Measurements from ENCODE around the gene CDC6.

CDC6 gene

DNA sequence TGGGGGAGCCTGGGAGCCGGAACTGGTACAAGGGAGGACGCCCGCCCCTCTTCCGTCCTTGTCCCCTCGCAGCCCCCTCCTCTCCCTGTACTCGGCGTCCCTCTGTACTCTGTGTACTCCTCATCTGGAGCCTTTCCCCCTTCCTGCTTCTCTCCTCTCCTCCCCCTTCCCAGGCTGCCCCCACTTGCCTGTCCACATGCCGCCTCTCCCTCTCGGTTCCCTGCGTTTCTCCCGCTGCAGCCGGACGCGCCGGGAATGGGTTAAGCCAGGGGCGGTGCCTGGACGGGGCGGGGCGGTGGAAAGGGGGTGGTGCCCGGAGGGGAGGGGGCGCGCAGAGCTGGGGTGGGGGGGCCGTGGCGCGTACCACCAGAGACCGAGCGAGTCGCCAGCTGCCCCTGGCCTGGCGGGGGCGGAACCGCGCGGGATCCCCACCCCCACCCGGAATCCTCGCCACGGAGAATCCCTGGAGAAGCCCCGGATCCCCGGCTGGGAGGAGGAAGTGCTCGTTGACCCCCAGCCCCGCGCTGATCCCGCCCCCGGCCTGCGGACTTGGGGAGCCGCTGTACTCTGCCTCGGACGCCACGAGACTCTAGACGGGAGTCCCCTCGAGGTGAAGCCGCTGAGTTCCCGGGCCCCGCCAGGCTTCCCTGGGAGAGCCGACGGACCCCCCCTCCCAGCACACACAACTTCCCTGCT is 54.3 kb downstream of the CDC6 start:
- no peak for FAIRE-seq

DNA sequence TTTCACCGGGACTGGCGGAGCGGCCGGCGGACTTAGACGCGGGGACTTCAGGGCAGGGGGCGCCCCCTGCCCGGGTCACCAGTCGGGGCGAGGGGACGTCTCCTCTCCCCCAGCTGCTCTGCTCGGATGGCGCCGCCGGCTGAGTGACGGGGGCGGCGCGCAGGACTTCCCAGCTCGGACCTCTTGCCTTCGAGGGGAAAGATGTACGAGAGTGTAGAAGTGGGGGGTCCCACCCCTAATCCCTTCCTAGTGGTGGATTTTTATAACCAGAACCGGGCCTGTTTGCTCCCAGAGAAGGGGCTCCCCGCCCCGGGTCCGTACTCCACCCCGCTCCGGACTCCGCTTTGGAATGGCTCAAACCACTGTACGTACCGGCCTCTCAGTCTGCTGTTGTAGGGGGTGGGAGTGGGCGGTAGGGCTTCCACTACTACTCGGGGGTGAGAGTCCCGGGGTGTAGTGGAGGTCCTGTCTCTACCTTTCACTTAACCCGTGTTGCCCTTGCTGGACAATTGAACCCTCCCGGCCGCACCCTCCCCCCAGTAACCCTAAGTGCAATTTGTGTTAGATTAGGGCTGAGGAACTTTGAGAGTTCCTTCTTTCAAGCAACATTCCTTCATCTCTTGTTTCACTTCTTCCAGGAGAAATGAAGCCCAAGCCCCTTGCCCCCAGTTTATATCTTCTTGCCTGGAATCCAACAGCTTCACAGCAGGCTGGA is 55.0 kb downstream of the CDC6 start:
- FAIRE-seq = no peak

DNA sequence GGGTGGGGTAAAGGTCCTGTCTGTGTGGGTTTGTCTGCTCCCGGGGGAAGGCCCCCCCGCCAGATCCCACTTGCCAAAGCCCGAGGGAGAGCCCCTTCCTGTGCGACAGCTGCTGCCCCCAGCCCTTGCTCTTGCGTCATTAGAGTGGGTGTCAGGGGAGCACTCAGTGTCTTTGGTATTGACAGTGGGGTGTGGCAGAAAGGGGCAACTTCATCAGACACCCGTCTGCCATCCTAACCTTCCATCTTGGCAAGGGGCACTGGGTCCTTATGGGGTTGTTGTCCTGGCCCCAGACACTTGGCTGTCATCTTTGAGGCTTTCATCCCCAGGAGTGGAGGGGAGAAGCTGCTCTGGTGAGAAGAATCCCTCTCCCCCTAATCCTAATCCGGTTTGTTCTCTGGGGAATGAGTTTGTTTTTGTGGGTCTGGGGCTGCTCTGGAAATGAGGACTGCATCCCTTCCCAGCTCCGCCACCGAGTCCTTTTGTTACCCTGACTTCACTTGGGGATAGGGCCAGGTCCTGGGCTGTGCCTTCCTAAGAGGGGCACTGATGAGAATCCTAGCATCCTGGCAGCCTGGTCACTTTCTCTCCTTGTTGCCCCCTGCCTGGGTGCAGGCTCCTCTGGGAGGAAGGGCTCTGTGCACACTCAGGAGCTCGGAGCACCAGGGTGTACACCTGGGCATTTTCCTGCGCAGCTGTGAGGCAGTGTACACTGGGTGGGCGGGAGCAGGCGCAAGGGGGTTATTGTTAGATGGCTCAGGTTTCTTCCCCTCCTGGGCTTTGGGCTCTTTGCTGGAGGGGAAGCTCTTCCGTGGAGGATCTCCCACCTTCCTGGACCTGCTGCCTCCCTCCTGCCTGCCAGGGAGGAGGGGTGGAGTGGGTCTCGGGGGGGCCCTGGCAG is 55.8 kb downstream of the CDC6 start:
- FAIRE-seq = no peak

DNA sequence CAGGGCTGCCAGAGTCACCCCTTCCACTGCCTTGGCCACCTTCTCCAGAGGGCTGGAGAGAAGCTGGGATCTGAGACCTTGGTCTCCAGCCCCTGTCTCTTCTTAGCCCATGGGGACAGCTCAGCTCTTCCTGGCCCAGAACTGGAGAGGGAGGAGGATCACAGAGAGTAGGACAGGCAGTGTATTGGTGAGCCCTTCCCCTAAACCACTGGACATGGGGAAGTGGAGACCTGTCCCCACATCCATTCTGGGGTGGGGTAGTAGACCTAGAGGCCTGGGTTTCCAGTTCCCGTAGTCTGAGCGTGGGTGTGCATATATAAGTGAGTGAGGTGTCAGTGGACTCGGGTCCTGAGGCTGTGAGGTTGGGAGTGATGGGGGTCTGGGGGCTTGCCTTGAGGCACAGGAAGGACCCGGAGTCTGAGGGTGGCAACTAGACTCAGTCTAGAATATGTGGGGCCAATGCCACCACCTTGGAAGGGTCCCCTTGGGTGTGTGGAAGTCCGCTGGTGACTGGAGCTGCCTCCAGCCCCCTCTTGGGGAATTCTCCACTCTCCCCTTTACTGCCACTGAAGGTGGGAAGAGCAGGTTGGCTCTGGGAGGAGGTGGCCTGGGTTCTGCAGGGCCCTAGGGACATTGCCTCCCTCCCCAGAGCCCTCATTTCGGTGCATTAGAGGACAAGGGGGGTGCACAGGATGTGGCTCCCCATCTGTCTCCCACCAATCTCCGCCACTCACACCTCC is 56.9 kb downstream of the CDC6 start:
- FAIRE-seq = no peak

DNA sequence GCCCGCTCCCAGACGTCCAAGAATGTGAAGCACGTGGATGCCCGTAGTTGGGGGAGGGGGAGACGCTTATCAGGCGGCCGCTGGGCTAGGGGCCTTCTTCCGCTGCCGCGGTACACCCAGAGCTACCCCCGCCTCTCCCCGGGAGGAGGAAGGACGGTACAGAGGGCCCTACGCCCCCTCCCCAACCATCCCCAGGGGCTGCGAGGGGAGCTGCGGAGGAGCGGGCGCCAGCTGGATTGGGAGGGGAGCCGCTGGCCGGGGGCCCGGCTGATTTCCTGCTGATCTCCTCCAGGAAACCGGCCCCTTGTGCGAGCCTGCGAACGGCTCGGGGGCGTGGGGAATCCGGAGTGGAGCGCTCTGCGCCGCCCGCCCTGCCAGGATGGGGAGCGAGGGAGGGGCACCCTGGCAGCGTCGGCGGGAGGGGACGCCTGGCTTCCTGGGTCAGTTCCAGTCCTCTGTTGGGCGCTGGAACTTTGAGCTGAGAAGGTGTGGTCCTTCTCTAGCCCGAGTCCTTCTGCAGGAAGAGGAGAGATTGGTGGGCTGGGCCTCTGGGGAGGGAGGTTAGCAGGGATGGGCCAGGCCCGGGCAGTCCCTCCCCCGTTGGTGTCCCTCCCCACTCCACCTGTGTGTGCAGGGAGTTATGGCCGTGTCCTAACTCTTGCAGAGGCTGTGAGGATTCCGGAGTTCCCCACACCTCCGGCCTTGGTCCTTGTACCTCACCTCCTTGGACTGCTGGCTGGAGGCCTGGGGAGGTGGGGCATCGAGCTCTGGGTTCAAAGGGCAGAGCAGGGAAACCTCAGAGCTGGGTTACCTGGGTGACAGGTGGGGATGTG is 57.7 kb downstream of the CDC6 start:
- no peak for FAIRE-seq

DNA sequence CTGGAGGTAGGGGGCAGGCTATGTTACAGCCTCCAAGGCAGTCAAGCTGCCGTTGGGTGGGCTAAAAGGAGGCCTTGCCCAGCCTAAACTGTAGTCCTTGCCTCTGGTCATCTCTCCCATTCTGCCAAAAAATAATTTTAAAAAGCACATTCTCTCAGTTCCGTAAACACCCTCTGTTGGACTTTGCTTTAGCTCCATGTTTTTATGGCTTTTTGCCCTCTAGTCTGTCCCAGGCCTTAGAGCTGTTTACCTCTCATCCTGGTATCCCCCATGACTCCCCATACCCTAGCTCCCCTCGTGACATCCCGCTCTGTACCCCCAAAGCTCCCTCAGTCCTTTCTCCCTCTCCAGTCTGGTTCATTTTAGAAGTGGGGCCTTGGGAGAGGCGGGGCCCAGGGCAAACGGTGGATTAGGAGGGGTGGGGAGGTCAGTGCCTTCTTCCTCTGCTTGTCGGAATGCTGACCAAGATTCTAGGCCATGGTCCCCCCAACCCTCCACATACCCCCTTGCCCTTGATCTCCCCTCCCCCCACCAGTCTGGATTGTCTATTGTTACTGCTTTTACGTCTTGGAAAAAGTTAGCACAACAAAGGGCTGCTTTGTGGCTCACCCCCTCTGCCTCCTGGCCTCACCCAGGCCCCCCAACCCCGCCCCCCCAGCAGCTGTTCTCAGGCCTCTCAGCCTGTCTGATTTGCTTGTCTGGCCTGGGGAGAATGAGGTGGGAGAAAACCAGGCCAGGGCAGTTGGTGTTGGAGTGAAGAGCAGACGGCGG is 58.5 kb downstream of the CDC6 start:
- FAIRE-seq = no peak

DNA sequence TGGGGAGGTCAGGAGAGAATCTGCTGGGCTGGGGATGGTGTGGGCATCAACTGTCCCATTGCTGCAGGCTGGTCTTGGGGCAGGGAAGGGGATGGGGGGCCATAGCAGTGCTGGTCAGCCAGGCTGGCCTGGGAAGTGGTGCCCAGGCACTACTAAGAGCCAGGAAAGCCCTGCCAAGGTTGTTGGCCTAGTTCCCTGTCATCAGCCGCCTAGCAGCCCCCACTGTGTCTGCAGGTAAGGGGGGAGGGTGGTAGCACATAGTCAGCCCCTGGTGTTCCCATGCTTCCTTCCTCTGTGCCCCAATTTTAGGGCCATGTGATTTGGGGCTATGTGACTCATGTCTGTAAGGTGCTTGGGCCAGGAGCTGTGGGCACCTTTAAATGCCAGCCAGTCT is 59.1 kb downstream of the CDC6 start:
- no peak for FAIRE-seq

DNA sequence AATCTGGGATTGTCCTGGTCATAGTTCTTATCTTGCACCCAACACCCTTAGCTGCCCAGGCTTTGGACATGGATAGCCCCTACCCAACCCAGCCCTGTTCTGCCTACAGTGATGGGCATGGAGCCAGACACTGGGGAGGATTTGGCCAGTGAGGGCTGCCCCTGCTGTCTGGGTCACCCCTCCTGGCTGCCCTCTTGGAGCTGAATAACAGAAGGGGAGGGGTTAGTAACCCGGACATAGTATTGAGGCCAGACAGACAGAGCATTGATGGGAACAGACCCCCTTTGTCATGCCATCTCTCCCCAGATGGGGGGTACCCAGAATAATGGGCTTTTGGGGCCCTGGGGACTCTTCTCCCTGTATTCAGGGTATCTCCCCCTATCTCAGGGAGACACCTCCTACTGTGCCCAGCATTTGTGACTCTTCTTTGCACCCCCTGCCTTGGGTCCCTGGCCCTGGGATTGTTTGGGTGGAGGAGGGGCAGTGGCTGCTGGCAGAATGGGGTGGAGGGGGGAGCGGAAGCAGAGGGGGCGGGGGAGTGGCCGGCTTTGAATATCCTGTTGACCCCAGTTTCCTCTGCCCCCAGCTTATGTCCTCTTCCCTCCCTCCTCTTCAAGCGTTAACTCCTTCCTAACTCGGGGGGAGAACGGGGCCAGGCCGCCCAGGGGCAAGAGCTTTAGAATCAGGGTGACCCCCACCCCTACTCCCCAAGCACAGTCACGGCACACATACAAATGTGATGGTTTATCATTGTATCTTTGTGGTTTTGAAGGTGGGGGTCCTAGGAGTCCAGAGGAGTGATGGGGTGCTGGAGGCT is 59.8 kb downstream of the CDC6 start:
- FAIRE-seq = no peak

DNA sequence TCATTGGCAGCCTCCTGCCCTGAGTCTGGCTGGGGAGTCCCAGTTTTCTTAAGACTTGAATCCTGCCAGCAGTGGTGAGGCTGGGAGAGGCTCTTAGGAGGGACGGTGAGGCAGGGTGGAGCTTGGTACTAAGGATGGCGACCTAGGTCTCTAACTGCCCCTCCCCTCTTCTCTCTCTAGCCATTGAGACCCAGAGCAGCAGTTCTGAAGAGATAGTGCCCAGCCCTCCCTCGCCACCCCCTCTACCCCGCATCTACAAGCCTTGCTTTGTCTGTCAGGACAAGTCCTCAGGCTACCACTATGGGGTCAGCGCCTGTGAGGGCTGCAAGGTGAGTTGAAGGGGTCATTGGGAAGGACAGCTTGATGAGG is 60.4 kb downstream of the CDC6 start:
- FAIRE-seq = no peak

DNA sequence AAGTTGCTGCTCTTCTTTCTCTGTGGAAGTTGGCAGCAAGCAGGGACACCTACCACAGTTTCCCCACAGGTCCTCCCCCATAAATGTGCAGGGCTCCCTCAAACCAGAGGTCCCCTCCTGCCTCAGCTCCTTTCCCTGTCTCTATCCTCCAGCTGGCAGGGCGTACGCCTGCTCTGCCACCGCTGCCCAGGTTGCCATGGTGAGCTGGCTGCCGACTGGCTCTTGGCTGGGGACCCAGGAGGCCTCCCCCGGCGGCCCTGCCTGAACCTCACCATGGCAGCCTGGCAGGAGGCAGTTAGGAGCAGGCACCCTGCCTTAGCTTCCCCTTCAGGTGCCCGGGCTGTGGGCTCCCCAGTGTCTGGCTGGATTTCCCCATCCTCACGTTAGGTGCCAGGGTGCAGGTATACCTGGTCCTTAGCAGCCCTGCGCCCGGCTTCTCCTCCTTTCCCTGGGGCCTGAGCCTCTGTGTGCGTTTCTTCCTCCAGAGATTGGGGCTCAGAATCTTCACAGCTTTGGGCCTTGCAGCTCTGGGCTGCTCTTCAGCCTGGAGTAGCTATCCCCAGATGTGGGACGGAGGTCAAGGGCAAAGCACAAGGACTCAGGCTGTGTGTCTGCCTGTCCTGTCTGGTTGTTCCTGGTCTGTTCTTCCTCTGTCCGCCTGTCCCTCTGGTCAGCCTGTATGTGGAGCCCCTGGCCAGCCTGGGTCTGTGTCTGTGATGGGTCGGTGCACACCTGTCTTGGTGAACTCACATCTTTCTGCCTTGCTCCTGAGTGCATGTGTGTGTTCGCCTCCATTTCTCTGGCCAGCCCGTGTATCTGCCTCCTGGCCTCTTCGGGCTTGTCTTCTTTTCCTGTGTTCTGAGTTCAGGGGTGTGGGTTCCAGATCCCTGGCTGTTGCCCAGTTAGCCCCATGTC is 61.1 kb downstream of the CDC6 start:
- FAIRE-seq = no peak

DNA sequence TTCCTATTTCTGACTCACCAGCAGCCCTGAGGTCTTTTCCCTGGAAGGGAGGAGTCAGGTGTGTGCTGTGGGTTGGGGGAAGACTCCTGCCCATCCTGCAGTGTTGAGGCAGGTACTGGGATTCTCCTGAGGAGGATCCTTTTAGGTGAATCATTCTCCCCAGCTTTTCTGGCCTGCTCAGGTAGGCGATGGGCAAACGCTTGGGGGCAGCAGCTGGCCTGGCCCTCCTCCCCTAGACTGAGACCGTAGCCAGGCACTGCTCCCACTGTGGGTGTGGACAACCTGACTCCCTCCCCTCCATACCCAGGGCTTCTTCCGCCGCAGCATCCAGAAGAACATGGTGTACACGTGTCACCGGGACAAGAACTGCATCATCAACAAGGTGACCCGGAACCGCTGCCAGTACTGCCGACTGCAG is 61.8 kb downstream of the CDC6 start:
- FAIRE-seq = no peak

DNA sequence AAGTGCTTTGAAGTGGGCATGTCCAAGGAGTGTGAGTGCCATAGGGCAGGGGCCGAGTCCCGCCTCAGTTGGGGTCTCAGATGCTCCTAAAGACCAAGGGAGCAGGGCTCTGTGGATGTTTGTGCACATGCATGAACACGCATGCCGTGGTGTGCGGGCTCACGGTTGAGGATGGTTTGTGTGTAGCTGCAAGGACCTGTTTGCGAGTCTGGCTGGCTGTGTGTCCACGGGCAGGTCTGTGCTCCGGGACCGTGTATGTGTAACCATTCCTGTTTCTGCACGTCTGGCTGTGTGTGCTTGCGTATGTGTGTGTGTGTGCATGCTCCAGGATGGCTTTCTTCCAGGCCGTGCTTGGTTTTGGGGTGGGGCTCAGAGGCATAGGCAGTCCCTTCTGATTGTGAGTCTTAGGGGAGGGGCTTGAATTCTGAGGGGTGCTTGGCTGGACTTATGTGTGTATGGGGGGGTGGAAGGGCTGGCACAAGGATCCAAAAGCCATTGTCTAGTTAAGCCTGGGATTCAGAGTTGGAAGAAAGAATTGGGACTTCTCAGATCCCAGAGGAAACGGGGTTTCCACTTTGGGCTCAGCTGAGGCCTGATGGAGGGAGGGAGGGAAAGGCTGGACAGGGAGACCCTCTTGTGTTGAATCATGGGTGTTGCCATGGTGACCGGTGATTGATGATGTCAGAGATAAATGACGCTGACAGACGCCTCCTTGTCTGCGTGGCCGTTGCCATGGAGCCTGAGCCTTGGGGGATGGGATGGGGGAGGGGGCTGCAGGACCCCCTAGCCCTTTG is 62.4 kb downstream of the CDC6 start:
- no peak for FAIRE-seq

DNA sequence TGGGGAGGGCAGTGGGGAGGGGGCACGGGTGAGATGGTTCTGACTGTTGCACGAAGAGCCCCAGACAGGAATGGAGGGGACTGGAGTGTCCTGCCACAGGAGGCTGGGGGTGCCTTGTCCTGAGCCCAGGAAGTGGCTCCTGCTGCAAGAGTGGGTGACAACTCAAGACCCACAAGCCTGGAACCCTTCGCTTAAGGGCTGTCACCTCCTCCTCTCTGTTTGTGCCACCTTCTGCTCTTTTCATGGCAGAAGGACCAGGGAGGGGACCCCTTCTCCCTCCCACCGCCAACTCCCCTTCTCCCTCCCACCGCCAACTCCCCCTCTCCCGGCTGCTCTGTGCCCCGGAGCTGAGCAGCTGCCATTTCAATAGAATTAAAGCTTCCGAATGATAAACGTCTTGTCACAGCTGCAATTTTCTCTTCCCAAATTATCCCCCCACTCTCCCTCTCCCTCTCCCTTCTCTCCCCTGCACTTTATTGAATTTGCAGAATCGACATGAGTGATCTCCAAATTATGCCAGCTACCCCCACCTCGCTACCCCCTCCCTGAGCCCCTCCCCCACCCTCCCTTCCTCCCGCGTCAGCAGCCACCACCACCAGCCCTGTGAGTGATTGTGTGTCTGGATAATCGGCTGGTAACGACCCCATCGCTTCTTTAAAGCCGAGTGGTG is 63.1 kb downstream of the CDC6 start:
- no peak for FAIRE-seq

DNA sequence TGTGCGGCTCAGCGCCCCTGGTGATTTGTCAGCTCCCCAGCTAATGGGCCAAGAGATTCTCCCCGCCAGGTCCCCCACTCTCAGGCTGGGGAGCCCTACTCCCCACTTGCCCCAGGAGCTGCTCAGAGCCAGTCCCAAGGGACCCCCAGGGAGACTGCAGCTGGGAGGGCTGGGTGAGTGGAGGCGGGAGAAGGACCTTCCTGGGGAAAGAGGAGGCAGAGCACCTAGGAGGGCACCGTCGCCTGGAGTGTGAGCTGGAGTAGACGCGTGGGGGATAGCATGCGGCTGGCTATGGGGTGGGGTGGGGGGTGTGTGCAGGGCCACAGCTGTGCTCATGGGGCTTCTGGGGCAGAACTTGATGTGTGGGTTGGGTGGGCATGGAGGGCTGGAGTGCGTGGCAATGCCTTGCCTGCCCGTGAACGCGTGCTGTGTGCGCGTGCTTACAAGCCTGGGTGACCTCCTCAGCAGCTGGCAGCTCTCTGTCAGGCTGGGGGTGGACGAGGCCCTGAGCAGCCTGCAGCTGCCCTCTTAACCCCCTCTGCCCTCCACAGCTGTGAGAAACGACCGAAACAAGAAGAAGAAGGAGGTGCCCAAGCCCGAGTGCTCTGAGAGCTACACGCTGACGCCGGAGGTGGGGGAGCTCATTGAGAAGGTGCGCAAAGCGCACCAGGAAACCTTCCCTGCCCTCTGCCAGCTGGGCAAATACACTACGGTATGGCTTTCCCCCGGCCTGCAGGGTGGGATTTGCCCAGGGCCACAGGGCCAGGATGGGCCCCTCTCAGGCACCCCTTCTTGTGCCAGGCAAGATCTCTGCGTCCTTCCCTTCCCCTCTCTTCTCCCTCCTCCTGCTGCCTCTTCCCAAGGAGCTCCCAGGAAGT is 63.9 kb downstream of the CDC6 start:
- FAIRE-seq = no peak

DNA sequence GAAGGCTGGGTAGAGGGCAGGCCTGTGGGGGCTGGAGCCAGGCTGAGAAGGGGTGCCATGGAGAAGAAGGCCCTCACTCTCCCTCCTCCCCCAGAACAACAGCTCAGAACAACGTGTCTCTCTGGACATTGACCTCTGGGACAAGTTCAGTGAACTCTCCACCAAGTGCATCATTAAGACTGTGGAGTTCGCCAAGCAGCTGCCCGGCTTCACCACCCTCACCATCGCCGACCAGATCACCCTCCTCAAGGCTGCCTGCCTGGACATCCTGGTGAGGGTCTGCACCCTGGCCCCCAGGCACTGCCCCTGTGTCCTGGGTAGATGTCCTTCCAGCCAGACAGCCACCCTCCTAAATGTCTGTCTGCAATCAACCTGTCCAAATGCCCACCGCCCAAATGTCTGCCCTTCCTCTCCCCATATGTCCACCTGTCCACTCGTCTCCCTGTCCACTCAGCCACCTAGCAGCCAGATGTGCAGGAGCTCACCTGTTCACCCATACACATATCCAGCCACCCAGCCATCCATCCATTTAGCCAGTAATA is 64.6 kb downstream of the CDC6 start:
- no peak for FAIRE-seq

DNA sequence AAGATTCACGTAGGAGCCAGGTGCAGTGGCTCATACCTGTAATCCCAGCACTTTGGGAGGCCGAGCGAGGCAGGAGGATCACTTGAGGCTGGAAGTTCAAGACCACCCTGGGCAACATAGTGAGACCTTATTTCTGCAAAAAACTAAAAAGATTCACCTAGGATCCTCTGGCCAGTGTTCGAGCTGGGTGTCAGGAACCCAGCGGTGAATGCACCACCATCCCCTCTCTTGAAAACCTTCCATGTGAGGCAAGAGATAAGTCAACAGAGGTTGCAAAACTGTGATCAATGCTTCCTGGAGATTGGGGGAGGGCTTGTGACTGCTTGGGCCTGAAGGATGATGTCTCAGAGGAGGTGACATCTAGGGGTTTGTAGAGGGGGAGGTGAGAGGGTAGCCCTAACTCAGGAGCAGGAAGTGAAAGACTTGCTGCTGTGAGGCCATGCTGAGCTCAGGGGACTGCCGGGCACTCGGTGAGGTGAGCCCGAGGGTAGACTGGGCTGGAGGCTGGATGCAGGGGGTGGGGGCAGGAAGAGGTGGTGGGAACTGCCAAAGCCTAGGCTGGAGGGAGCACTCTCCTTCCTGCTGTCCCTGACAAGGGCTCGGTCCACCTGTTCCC is 65.2 kb downstream of the CDC6 start:
- no peak for FAIRE-seq
